DMS 273 treated with DMSO at 0.1 percent for 48 hours (cell line): Measurements from ENCODE around the gene AKT3.
"Not testable (repeated sequence)": the region's sequence is repeated elsewhere in the genome, so short reads cannot be mapped to it uniquely, and the experiment has no call there.

Experiments
- DNase-seq: peaks from one replicate; lab custom pipeline; 2025; lab: John Stamatoyannopoulos, UW

AKT3 gene

GRCh38 chr1:243783714-243784113 is 66.3 kb downstream of the AKT3 start:
- DNase-seq, result no peak

DNA sequence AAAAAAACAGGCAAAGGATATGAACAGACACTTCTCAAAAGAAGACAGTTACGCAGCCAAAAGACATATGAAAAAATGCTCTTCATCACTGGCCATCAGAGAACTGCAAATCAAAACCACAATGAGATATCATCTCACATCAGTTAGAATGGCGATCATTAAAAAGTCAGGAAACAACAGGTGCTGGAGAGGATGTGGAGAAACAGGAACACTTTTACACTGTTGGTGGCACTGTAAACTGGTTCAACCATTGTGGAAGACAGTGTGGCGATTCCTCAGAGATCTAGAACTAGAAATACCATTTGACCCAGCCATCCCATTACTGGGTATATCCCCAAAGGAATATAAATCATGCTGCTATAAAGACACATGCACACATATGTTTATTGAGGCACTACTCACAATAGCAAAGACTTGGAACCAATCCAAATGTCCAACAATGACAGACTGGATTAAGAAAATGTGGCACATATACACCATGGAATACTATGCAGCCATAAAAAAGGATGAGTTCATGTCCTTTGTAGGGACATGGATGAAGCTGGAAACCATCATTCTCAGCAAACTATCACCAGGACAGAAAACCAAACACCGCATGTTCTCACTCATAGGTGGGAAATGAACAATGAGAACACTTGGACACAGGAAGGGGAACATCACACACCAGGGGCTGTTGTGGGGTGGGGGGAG is 77.5 kb downstream of the AKT3 start:
- DNase-seq, result not testable (repeated sequence)

GRCh38 chr1:243770860-243771259 is 79.2 kb downstream of the AKT3 start:
- no peak for DNase-seq

GRCh38 chr1:243765676-243766075 is 84.4 kb downstream of the AKT3 start:
- peak; percentile 57 for DNase-seq

DNA sequence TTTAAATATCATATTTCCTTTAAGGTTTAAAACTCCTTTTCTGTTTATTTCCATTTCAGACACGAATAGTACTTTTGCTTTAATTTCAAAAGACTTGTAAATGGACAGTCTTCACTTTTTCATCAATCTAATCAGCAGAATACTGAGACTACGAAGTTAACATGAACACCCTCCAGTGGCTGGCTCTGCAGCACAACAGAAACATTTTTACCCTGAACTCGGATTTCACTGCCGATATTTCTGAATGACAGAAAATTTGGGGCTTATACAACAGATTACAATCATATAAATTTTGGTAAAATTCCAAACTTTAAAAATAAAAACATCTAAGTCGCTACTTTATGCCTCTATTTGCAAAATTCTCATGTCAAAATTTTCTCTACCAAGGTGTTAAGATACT is 86.2 kb downstream of the AKT3 start:
- DNase-seq, result peak; percentile 53

- DNase-seq, result no peak
Observed at GRCh38 chr1:243758647-243759046, 91.4 kb downstream of the AKT3 start.

DNA sequence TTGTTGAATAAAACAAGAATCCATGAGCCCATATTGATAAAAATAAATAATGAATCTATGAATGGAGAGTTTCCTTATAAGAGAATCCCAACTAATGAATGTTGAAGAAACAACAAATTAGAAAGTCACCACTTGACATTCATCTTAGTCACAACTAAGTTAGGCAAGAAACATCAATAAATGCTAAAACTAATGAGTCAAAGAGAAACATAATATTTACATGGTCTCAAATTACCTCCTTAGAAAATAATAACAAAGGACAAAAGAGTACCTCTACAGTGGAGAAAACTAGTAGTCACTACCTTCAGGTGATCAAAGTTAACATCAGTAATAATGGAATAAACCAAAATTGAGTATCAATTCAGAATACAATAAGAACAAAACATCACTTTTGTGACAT is 93.5 kb downstream of the AKT3 start:
- no peak for DNase-seq

DNA sequence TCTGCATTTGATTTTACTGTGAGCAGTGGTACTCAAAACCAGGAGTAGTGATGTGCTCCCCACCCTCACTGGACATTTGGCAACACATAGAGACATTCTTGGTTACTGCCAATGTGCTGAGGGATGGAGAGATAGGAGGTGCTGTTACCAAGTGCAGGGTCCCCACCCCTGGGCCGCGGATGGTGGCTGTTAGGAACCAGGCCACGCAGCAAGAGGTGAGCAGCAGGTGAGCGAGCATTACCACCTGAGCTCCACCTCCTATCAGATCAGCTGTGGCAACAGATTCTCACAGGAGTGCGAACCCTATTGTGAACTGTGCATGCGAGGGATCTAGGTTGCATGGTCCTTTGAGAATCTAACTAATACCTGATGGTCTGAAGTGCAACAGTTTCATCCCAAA is 95.7 kb downstream of the AKT3 start:
- no peak for DNase-seq

GRCh38 chr1:243751506-243751905 is 98.5 kb downstream of the AKT3 start:
- DNase-seq, result no peak

DNA sequence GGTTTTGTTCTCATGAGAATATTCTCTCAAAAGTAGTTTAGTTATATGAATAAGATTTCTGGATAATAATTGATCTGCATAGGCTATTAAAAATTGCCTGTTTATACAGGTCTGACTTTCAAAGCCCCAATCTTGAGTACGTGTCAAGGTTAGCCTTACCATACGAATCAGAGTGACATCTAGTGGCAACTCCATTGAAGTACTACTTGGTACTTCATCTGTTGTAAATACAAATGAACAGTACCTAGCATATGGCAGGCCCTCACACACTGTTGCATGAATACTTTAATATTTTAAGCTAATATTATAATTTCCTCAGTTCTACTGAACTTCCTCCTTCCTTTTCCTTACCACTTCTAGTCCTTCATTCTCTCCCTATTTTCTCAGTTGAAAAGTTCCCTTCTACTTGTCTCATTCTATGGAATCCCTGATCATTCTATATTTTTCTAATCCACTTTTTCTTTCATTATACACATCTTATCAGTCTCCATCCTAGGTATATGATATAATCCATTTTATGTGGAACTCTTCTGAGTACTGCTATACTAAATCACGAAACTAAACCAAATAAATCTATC is 101.2 kb downstream of the AKT3 start:
- peak; percentile 75 for DNase-seq

GRCh38 chr1:243748227-243748626 is 101.8 kb downstream of the AKT3 start:
- DNase-seq, result no peak

GRCh38 chr1:243746751-243747150 is 103.3 kb downstream of the AKT3 start:
- DNase-seq, result no peak

GRCh38 chr1:243745356-243745755 is 104.7 kb downstream of the AKT3 start:
- DNase-seq, result no peak

DNA sequence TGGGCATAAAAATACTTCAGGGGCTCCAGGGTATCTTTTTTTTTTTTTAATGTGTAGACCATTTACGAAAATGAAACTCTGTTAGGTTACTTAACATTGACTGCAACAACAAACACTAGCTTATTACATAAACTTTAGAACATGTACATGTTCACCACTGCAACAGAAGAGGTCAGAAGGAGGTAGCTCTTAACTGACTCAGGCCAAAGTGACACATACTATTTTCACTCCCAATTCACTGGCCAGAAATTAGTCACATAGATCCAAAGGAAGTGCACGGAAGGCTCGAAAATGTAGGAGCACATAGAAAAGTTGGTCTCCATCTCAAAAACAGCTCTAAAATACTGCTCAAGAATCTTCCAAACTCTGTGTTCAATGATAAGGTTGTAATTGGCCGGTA is 107.2 kb downstream of the AKT3 start:
- DNase-seq, result no peak

GRCh38 chr1:243740255-243740999 is 109.6 kb downstream of the AKT3 start:
- DNase-seq, result no peak

DNA sequence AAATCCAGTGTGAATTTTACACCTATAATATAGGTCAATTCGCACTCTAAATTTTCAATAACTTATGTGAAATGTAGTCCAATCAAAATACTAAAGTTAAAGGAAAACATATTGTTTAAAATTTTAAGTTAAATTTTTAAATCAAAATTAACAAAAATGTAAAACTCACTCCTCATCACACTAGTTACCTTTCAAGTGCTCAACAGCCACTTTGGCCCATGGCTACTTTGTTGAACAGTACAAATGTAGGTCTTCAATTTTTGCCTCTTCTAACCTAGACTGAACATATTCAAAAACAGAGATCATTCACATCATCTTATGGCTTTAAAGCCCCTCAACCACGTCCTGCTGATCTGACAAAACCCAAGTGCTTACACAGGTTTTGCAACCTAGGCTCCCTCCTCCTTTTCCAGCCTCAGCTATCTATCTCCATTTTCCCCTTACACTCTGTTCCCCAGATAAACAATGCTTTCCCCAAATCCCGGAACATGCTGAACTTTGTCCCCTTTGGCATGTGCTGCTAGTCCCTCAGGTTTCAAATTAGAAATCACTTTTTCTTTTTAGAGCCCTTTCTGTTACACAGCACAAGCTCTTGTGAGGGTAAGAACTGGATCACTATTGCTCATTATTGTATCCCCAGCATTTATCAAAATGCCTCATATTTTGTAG is 110.6 kb downstream of the AKT3 start:
- no peak for DNase-seq

DNA sequence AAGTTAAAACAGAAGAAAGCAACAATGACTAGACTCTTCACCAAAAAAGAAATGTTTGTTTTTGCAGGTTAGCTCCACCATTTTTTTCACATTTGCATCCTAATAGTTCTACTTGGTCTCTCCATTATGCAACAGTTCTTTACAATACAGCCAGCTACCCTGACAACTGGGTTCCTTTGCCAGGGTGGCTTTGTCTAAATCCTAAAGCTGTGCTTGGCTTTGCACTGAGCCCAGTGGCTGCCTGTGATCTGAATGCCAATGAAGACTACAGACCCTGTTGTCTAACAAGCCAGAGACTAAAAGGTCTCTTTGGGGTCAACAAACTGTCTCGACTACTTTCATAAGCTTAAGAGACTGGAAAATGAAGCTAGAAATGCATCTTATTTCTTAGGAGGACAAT is 112.0 kb downstream of the AKT3 start:
- no peak for DNase-seq

- DNase-seq, result no peak
Observed at GRCh38 chr1:243735457-243735856, 114.6 kb downstream of the AKT3 start.

DNA sequence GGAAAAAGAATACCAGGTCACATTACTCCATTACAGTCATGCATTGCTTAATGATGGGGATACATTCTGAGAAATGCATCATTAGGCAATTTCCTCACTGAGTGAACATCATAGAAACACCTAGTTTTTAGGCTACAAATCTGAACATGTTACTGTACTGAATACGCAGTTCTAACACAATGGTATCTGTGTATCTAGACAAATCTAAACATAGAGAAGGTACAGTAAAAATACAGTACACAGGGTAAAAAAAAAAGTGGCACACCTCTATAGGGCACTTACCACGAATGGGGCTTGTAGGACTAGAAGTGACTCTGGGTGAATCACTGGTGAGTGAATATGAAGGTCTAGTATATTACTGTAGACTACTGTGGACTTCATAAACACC is 115.7 kb downstream of the AKT3 start:
- DNase-seq, result no peak

DNA sequence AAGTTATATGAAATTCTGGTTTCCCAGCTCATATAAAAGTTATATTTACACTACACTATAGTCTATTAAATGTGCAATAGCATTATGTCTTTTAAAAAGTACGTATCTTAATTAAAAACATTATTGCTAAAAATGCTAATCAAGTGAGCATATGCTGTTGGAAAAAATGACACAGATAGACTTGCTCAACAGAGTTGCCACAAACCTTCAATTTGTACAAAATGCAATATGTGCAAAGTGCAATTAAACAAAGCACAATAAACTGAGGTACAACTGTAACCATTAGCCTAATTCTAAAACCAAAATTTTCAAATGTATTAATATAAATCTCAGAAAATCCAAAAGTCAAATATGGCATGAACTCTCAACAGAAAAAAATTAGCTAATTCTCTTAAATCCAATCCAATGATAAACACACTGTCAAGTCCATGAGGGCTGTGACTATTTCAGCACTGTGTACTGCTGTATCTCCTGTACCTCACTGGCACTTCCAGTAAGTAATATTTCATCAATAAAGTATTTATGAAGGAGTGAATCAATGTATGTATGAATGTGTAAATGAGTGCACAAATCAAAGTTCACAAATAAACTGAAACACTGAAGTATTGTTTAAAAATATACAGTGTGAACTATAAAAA is 116.3 kb downstream of the AKT3 start:
- no peak for DNase-seq

GRCh38 chr1:243732637-243733036 is 117.4 kb downstream of the AKT3 start:
- no peak for DNase-seq

- DNase-seq, result no peak
Observed at GRCh38 chr1:243731974-243732625, 117.9 kb downstream of the AKT3 start.
